Tibial nerve (tissue), 4 donors: ENCODE data around the gene MYRIP. TPM values are rescaled to one million over a fixed set of nuclear protein-coding genes. Genes with fewer than 3 reads are reported as not detected.

ENCODE experiments used
- DNase-seq, 2 donors: peaks; one replicate each; pipeline ENCODE4 v3.0.0-alpha.2; 2019; ENCODE audit warnings: low spot score in 2 of 2
- H3K27ac ChIP-seq, 4 donors: fragments of 200-600 bp; sonication (generic) in 3 of 4; one replicate each; pipeline ENCODE4 v1.5.1; 2017 to 2019; ENCODE audit warnings: mild to moderate bottlenecking in 1 of 4
- H3K27me3 ChIP-seq, 2 donors: fragments of 200-600 bp; sonication (generic) in 1 of 2; one replicate each; pipeline versions ENCODE4 v1.5.1 to v1.6.0; 2017 to 2019
- H3K36me3 ChIP-seq, 3 donors: fragments of 200-600 bp; sonication (generic); one replicate each; pipeline ENCODE4 v1.5.1; 2018 to 2019
- H3K4me1 ChIP-seq, 4 donors: fragments of 200-600 bp; sonication (generic) in 3 of 4; one replicate each; pipeline ENCODE4 v1.5.1; 2017 to 2019
- H3K4me3 ChIP-seq, 4 donors: fragments of 200-600 bp; sonication (generic) in 3 of 4; one replicate each; pipeline ENCODE4 v1.5.1; 2017 to 2019; ENCODE audit warnings: mild to moderate bottlenecking in 1 of 4, moderate library complexity in 1 of 4
- H3K9me3 ChIP-seq, 4 donors: fragments of 200-600 bp; sonication (generic) in 3 of 4; one replicate each; pipeline ENCODE4 v1.5.1; 2017 to 2019
- CTCF ChIP-seq, 5 experiments: fragments of 200-600 bp in 3 of 5; fragments of 450-650 bp in 2 of 5; sonication (generic) in 3 of 5; IDR thresholded peaks; one replicate each; pipeline ENCODE4 v1.5.1; 2016 to 2019; ENCODE audit warnings: antibody characterized with exemption in 5 of 5, mild to moderate bottlenecking in 3 of 5, moderate library complexity in 2 of 5
- EP300 ChIP-seq, 2 donors: sonication (generic); formaldehyde crosslinking; IDR thresholded peaks; one replicate each; pipeline ENCODE4 v1.6.1; 2017; ENCODE audit warnings: antibody characterized with exemption in 2 of 2, mild to moderate bottlenecking in 1 of 2
- POLR2A ChIP-seq, 2 donors: fragments of 450-650 bp; IDR thresholded peaks; one replicate each; pipeline ENCODE4 v1.6.1; 2017; ENCODE audit warnings: antibody characterized with exemption in 2 of 2, mild to moderate bottlenecking in 2 of 2, moderate library complexity in 2 of 2
- WGBS, 2 donors: methylation state at CpG; one replicate each; pipeline ENCODE4 v1.1.5; 2018; 5-methylcytosine and 5-hydroxymethylcytosine counted together
- total RNA-seq, 4 donors: library from RNA; depleted of rRNA; stranded (reverse); fragments of >200 nt; gene quantifications; one replicate each; pipeline ENCODE4 v1.1.0, GENCODE V29; 2016

MYRIP gene
- total RNA-seq, 4 donors from 2014 or later = 2.9 to 12.0 (median 9.9) TPM

- Histone ChIP-seq H3K36me3 (no peaks in the 10 kb centered on the region), H3K27ac (no peak overlapping the region), H3K4me3 (no peak overlapping the region), H3K4me1 (peaks cover 0 to 5% (median 0%) of the 10 kb centered on the region in 4 donors), H3K9me3 (no peaks in the 10 kb centered on the region), H3K27me3 (no peaks in the 10 kb centered on the region)
- WGBS, 2 donors = 74 to 88% methylated on average over 1 of the region's 1 CpG
- TF ChIP-seq CTCF (IDR thresholded peaks at IDR 0.05) = no peak
- TF ChIP-seq EP300 (IDR thresholded peaks at IDR 0.05) = no peak
- no peak for TF ChIP-seq POLR2A (IDR thresholded peaks at IDR 0.05)
- DNase-seq = no peak
Observed at GRCh38 chr3:40258555-40258954, 449.1 kb downstream of the MYRIP start.

- H3K27ac ChIP-seq = no peak overlapping the region
Observed at GRCh38 chr3:40262331-40262730, 452.9 kb downstream of the MYRIP start.

GRCh38 chr3:40264451-40264850 is 455.0 kb downstream of the MYRIP start:
- peaks cover 0 to 8% (median 0%) of the 10 kb centered on the region in 4 donors for H3K4me1 ChIP-seq
- TF ChIP-seq EP300 (IDR thresholded peaks at IDR 0.05) = no peak
- H3K9me3 ChIP-seq = no peaks in the 10 kb centered on the region
- no peak overlapping the region for H3K27ac ChIP-seq
- H3K36me3 ChIP-seq = no peaks in the 10 kb centered on the region
- no peaks in the 10 kb centered on the region for H3K27me3 ChIP-seq
- H3K4me3 ChIP-seq = no peak overlapping the region
- WGBS, 2 donors = 86 to 91% methylated on average over 1 of the region's 1 CpG
- DNase-seq = no peak

More at GRCh38 chr3:40262331-40262730, 452.9 kb downstream of the MYRIP start:
- no peak for TF ChIP-seq CTCF (IDR thresholded peaks at IDR 0.05)
- TF ChIP-seq POLR2A (IDR thresholded peaks at IDR 0.05) = no peak
- no peak for TF ChIP-seq EP300 (IDR thresholded peaks at IDR 0.05)
- H3K27me3 ChIP-seq = no peaks in the 10 kb centered on the region
- no peak for DNase-seq
- H3K4me3 ChIP-seq = no peak overlapping the region
- peaks cover 0 to 8% (median 0%) of the 10 kb centered on the region in 4 donors for H3K4me1 ChIP-seq
- H3K36me3 ChIP-seq = no peaks in the 10 kb centered on the region
- no peaks in the 10 kb centered on the region for H3K9me3 ChIP-seq

GRCh38 chr3:40265181-40265580 is 455.8 kb downstream of the MYRIP start:
- Histone ChIP-seq H3K36me3 (no peaks in the 10 kb centered on the region), H3K4me3 (no peak overlapping the region), H3K27ac (no peak overlapping the region), H3K27me3 (no peaks in the 10 kb centered on the region), H3K4me1 (peaks cover 0 to 3% (median 0%) of the 10 kb centered on the region in 4 donors), H3K9me3 (peaks cover 0 to 2% (median 0%) of the 10 kb centered on the region in 4 donors)
- TF ChIP-seq CTCF (IDR thresholded peaks at IDR 0.05) = no peak
- TF ChIP-seq EP300 (IDR thresholded peaks at IDR 0.05) = no peak
- no peak for TF ChIP-seq POLR2A (IDR thresholded peaks at IDR 0.05)
- DNase-seq = no peak

- H3K9me3 ChIP-seq = peaks cover 0 to 2% (median 0%) of the 10 kb centered on the region in 4 donors
- H3K4me3 ChIP-seq = no peak overlapping the region
- no peak for DNase-seq
- no peak for TF ChIP-seq CTCF (IDR thresholded peaks at IDR 0.05)
- no peak for TF ChIP-seq EP300 (IDR thresholded peaks at IDR 0.05)
- no peak for TF ChIP-seq POLR2A (IDR thresholded peaks at IDR 0.05)
- H3K27ac ChIP-seq = no peak overlapping the region
- 19 to 23% methylated on average over 4 of the region's 4 CpGs for WGBS, 2 donors
- H3K36me3 ChIP-seq = no peaks in the 10 kb centered on the region
- no peaks in the 10 kb centered on the region for H3K27me3 ChIP-seq
- H3K4me1 ChIP-seq = peaks cover 0 to 3% (median 0%) of the 10 kb centered on the region in 4 donors
Observed at GRCh38 chr3:40267937-40268724, 458.7 kb downstream of the MYRIP start.
